Right atrium auricular region (tissue), 2 donors: Measurements from ENCODE around the gene SLAMF6. TPM values are rescaled to one million over a fixed set of nuclear protein-coding genes. Genes with fewer than 3 reads are reported as not detected.

Experiments used
- DNase-seq: peaks from one replicate; pipeline ENCODE4 v3.0.0-alpha.2; 2019; ENCODE audit warnings: low spot score
- H3K27ac ChIP-seq, 2 donors: fragments of 200-600 bp; sonication (generic); 1 replicate in 1 of 2; 2 replicates in 1 of 2; pipeline ENCODE4 v1.5.1; 2016 to 2019
- H3K27me3 ChIP-seq, 2 donors: fragments of 200-600 bp; sonication (generic); one replicate each; pipeline versions ENCODE4 v1.5.1 to v1.6.0; 2017 to 2019
- H3K36me3 ChIP-seq: fragments of 200-600 bp; sonication (generic); one replicate; pipeline ENCODE4 v1.5.1; 2016
- H3K4me1 ChIP-seq, 2 donors: fragments of 200-600 bp; sonication (generic); one replicate each; pipeline versions ENCODE4 v1.5.1 to v1.6.0; 2017 to 2019
- H3K4me3 ChIP-seq, 2 donors: fragments of 200-600 bp; sonication (generic); 1 replicate in 1 of 2; 2 replicates in 1 of 2; pipeline ENCODE4 v1.5.1; 2017 to 2019; ENCODE audit warnings: mild to moderate bottlenecking in 1 of 2, moderate library complexity in 1 of 2
- H3K9me3 ChIP-seq, 2 donors: fragments of 200-600 bp; sonication (generic); one replicate each; pipeline ENCODE4 v1.5.1; 2019
- CTCF ChIP-seq, 2 donors: fragments of 200-600 bp; sonication (generic); IDR thresholded peaks; one replicate each; pipeline ENCODE4 v1.5.1; 2019; ENCODE audit warnings: antibody characterized with exemption in 2 of 2
- total RNA-seq, 2 donors: library from RNA; depleted of rRNA; stranded (reverse); fragments of >200 nt; gene quantifications; one replicate each; pipeline ENCODE4 v1.1.0, GENCODE V29; 2016

The SLAMF6 gene
- total RNA-seq, 2 donors from 2014 or later = 0.19 to 1.3 TPM

- H3K36me3 ChIP-seq = no peaks in the 10 kb centered on the region
- H3K9me3 ChIP-seq = no peaks in the 10 kb centered on the region
- DNase-seq = no peak
- no peaks in the 10 kb centered on the region for H3K27me3 ChIP-seq
- H3K4me1 ChIP-seq = no peaks in the 10 kb centered on the region
- H3K27ac ChIP-seq = no peak overlapping the region
- TF ChIP-seq CTCF (IDR thresholded peaks at IDR 0.05) = no peak
- H3K4me3 ChIP-seq = no peak overlapping the region
Observed at GRCh38 chr1:160451119-160451858, 71.8 kb downstream of the SLAMF6 start.

- Histone ChIP-seq H3K36me3 (no peaks in the 10 kb centered on the region), H3K27ac (no peak overlapping the region), H3K4me3 (no peak overlapping the region), H3K27me3 (no peaks in the 10 kb centered on the region), H3K4me1 (no peaks in the 10 kb centered on the region), H3K9me3 (no peaks in the 10 kb centered on the region)
- DNase-seq = no peak
- TF ChIP-seq CTCF (IDR thresholded peaks at IDR 0.05) = no peak
Observed at GRCh38 chr1:160449494-160449893, 73.6 kb downstream of the SLAMF6 start.

- H3K4me3 ChIP-seq = no peak overlapping the region
- DNase-seq = no peak
- no peaks in the 10 kb centered on the region for H3K4me1 ChIP-seq
- no peaks in the 10 kb centered on the region for H3K9me3 ChIP-seq
- TF ChIP-seq CTCF (IDR thresholded peaks at IDR 0.05) = no peak
- H3K27me3 ChIP-seq = no peaks in the 10 kb centered on the region
- no peak overlapping the region for H3K27ac ChIP-seq
- no peaks in the 10 kb centered on the region for H3K36me3 ChIP-seq
Observed at GRCh38 chr1:160446945-160447600, 76.0 kb downstream of the SLAMF6 start.

- no peak for DNase-seq
- H3K9me3 ChIP-seq = no peaks in the 10 kb centered on the region
- H3K27me3 ChIP-seq = no peaks in the 10 kb centered on the region
- no peak for TF ChIP-seq CTCF (IDR thresholded peaks at IDR 0.05)
- no peaks in the 10 kb centered on the region for H3K36me3 ChIP-seq
- H3K4me3 ChIP-seq = no peak overlapping the region
- no peaks in the 10 kb centered on the region for H3K4me1 ChIP-seq
- H3K27ac ChIP-seq = no peak overlapping the region
Observed at GRCh38 chr1:160439718-160440117, 83.3 kb downstream of the SLAMF6 start.

DNA sequence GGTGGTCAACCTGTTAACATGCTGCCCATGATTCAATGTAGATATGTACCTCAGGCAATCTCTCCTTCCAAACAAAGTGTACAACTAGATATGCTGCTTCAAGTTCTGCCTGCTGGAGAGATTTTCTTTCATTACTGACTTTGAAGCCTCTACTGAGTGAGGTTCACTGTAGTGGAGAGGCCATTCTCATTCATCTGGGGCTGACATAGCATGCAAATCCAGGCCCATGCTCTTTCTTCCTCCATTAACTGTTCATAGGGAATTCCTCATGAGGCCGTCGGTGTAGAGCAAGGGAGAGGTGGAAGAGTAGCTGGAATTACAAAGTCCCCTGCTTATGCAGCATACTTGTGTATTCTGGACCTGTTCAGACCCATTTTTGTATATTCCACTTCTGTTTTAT lies 84.1 kb downstream of the SLAMF6 start:
- Histone ChIP-seq H3K4me1 (no peaks in the 10 kb centered on the region), H3K27me3 (no peaks in the 10 kb centered on the region), H3K4me3 (no peak overlapping the region), H3K9me3 (no peaks in the 10 kb centered on the region), H3K27ac (no peak overlapping the region), H3K36me3 (no peaks in the 10 kb centered on the region)
- no peak for DNase-seq
- TF ChIP-seq CTCF (IDR thresholded peaks at IDR 0.05) = no peak
